ENCODE measurements around the gene THBS4.

DNA sequence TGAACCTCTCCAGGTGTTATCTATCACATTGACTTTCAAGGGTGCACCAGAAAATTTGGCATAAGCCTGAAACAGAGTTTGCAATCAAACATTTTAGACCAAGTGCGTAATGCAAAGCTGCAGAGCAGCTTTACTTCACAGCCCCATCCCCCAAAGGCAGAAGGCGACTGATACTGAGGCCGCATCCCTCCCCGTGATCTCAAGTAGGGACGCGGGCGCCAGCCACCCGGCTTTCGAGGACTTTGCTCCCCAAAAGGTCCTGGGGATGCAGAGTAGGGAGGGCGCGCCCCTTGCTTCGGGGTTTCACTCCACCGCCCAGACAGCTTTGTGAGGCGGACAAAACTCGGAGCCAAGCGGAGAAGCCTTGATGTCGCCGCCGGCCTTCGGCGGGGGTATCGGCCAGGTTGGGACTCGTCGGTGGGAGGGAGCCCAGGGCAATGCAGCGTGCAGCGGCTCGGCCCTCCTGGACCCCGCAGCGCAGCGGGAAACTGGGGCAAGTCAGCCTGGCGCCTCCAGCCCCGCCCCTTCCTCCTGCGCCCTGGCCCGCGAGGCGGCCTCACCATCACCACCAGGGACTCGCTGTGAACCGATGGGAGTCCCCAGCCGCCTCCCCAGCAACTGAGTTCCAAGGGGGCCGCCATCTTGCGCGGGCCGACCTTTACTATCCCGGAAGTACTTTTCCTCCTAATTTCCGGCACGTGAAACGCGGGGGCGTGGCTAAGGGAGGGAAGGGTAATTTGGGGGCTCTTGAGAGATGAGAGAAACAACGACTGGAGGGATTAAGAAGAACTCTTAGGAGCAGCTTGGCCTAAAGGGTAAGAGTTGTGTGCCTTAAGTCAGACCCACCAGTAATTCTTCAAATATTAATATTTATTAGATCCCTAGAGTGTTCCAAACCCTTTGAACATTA, 44.3 kb upstream of the THBS4 start, which contains the start of gene MTX3:
- TF ChIP-seq CREB1 (CRISPR knock-in tag; IDR thresholded peaks at IDR 0.05) = 0 out of 2 replicates have a peak, but pooled peaks have one; percentile 58
- TF ChIP-seq, protein P1, sequence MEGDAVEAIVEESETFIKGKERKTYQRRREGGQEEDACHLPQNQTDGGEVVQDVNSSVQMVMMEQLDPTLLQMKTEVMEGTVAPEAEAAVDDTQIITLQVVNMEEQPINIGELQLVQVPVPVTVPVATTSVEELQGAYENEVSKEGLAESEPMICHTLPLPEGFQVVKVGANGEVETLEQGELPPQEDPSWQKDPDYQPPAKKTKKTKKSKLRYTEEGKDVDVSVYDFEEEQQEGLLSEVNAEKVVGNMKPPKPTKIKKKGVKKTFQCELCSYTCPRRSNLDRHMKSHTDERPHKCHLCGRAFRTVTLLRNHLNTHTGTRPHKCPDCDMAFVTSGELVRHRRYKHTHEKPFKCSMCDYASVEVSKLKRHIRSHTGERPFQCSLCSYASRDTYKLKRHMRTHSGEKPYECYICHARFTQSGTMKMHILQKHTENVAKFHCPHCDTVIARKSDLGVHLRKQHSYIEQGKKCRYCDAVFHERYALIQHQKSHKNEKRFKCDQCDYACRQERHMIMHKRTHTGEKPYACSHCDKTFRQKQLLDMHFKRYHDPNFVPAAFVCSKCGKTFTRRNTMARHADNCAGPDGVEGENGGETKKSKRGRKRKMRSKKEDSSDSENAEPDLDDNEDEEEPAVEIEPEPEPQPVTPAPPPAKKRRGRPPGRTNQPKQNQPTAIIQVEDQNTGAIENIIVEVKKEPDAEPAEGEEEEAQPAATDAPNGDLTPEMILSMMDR (IDR thresholded peaks at IDR 0.05) = no peak
- TF ChIP-seq, protein P2, sequence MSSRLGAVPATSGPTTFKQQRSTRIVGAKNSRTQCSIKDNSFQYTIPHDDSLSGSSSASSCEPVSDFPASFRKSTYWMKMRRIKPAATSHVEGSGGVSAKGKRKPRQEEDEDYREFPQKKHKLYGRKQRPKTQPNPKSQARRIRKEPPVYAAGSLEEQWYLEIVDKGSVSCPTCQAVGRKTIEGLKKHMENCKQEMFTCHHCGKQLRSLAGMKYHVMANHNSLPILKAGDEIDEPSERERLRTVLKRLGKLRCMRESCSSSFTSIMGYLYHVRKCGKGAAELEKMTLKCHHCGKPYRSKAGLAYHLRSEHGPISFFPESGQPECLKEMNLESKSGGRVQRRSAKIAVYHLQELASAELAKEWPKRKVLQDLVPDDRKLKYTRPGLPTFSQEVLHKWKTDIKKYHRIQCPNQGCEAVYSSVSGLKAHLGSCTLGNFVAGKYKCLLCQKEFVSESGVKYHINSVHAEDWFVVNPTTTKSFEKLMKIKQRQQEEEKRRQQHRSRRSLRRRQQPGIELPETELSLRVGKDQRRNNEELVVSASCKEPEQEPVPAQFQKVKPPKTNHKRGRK (CRISPR knock-in tag; IDR thresholded peaks at IDR 0.05; ENCODE audit: borderline replicate concordance) = no peak
- TF ChIP-seq, protein P3, sequence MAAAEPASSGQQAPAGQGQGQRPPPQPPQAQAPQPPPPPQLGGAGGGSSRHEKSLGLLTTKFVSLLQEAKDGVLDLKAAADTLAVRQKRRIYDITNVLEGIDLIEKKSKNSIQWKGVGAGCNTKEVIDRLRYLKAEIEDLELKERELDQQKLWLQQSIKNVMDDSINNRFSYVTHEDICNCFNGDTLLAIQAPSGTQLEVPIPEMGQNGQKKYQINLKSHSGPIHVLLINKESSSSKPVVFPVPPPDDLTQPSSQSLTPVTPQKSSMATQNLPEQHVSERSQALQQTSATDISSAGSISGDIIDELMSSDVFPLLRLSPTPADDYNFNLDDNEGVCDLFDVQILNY (CRISPR knock-in tag; IDR thresholded peaks at IDR 0.05) = peak; percentile 90
- TF ChIP-seq, protein P4, sequence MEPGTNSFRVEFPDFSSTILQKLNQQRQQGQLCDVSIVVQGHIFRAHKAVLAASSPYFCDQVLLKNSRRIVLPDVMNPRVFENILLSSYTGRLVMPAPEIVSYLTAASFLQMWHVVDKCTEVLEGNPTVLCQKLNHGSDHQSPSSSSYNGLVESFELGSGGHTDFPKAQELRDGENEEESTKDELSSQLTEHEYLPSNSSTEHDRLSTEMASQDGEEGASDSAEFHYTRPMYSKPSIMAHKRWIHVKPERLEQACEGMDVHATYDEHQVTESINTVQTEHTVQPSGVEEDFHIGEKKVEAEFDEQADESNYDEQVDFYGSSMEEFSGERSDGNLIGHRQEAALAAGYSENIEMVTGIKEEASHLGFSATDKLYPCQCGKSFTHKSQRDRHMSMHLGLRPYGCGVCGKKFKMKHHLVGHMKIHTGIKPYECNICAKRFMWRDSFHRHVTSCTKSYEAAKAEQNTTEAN (CRISPR knock-in tag; IDR thresholded peaks at IDR 0.05) = peak; percentile 88; the same call in 1 of the 2 replicates
- TF ChIP-seq, protein P5, sequence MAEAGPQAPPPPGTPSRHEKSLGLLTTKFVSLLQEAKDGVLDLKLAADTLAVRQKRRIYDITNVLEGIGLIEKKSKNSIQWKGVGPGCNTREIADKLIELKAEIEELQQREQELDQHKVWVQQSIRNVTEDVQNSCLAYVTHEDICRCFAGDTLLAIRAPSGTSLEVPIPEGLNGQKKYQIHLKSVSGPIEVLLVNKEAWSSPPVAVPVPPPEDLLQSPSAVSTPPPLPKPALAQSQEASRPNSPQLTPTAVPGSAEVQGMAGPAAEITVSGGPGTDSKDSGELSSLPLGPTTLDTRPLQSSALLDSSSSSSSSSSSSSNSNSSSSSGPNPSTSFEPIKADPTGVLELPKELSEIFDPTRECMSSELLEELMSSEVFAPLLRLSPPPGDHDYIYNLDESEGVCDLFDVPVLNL (CRISPR knock-in tag; IDR thresholded peaks at IDR 0.05; ENCODE audit: borderline replicate concordance, low read depth) = peak; percentile 72
